ENCODE data around the gene EPN2.
"Not testable (repeated sequence)": the region's sequence is repeated elsewhere in the genome, so short reads cannot be mapped to it uniquely, and the experiment has no call there.

Gene EPN2

GRCh38 chr17:19237139-19237388 is at the start of gene EPN2:
Gene EPN2, plus strand, starts transcription at chr17:19237366. Its CDS starts 45,754 bp downstream, at chr17:19283120.
- not testable (repeated sequence) for DNase-seq

GRCh38 chr17:19187883-19188869 is 49.0 kb upstream of the EPN2 start:
- not testable (repeated sequence) for DNase-seq

- DNase-seq = not testable (repeated sequence)
These were observed 48.1 kb upstream of the EPN2 start for GRCh38 chr17:19188870-19189708.

GRCh38 chr17:19189781-19190405 is 47.3 kb upstream of the EPN2 start:
- not testable (repeated sequence) for DNase-seq

GRCh38 chr17:19196382-19197204 is 40.6 kb upstream of the EPN2 start:
- peak; percentile 12 to 38 for DNase-seq

GRCh38 chr17:19202448-19202847 is 34.7 kb upstream of the EPN2 start:
- DNase-seq = not testable (repeated sequence)

- DNase-seq = not testable (repeated sequence)
These were observed 33.7 kb upstream of the EPN2 start for GRCh38 chr17:19203429-19203828.

- DNase-seq = not testable (repeated sequence)
These were observed 21.9 kb upstream of the EPN2 start for GRCh38 chr17:19215074-19215860.

- not testable (repeated sequence) for DNase-seq
These were observed 20.8 kb upstream of the EPN2 start for GRCh38 chr17:19216148-19216926.

GRCh38 chr17:19218914-19219313 is 18.3 kb upstream of the EPN2 start:
- DNase-seq = not testable (repeated sequence)

- not testable (repeated sequence) for DNase-seq
These were observed 17.8 kb upstream of the EPN2 start for GRCh38 chr17:19219384-19219783.

- not testable (repeated sequence) for DNase-seq
These were observed 17.0 kb upstream of the EPN2 start for GRCh38 chr17:19220195-19220594.

- not testable (repeated sequence) for DNase-seq
These were observed 10.3 kb upstream of the EPN2 start for GRCh38 chr17:19226610-19227588.

- DNase-seq = not testable (repeated sequence)
These were observed 2.5 kb upstream of the EPN2 start for GRCh38 chr17:19234676-19235075.

GRCh38 chr17:19236351-19237138 is 621 bp upstream of the EPN2 start:
- DNase-seq = not testable (repeated sequence)

- peak; percentile 47 to 56 for DNase-seq
These were observed 412 bp downstream of the EPN2 start for GRCh38 chr17:19237389-19238166.

- peak in 1 of 2 experiments; percentile 14 for DNase-seq
These were observed 970 bp downstream of the EPN2 start for GRCh38 chr17:19238167-19238505.

- DNase-seq = no peak
These were observed 2.4 kb downstream of the EPN2 start for GRCh38 chr17:19239544-19239943.

All from activated CD4-positive, alpha-beta T cell treated with anti-CD3 and anti-CD28 coated beads, Interleukin-2, amount 50 U/mL, for 48 hours (primary cell).